ENCODE results near the gene DLG4.
"Not testable (repeated sequence)": the region's sequence is repeated elsewhere in the genome, so short reads cannot be mapped to it uniquely, and the experiment has no call there.

DLG4 gene

GRCh38 chr17:7211491-7212273 lies 8.0 kb downstream of the DLG4 start:
- no peak for DNase-seq

- DNase-seq, result no peak
Observed at GRCh38 chr17:7208754-7209460, 10.7 kb downstream of the DLG4 start.

GRCh38 chr17:7208027-7208571 lies 11.5 kb downstream of the DLG4 start:
- no peak for DNase-seq

GRCh38 chr17:7207120-7208001 lies 12.3 kb downstream of the DLG4 start:
- no peak for DNase-seq

GRCh38 chr17:7205561-7205960 lies 14.1 kb downstream of the DLG4 start:
- no peak for DNase-seq

- DNase-seq, result peak; percentile 43
Observed at GRCh38 chr17:7204828-7205461, 14.7 kb downstream of the DLG4 start.

GRCh38 chr17:7204336-7204735 lies 15.3 kb downstream of the DLG4 start:
- no peak for DNase-seq

- no peak for DNase-seq
Observed at GRCh38 chr17:7203391-7203790, 16.2 kb downstream of the DLG4 start.

- no peak for DNase-seq
Observed at GRCh38 chr17:7196651-7197401, 22.8 kb downstream of the DLG4 start.

- DNase-seq, result no peak
Observed at GRCh38 chr17:7195971-7196370, 23.7 kb downstream of the DLG4 start.

- no peak for DNase-seq
Observed at GRCh38 chr17:7192271-7192937, 27.2 kb downstream of the DLG4 start.

GRCh38 chr17:7191571-7192270 lies 27.9 kb downstream of the DLG4 start:
- DNase-seq, result no peak

- DNase-seq, result no peak
Observed at GRCh38 chr17:7191069-7191468, 28.6 kb downstream of the DLG4 start.

- no peak for DNase-seq
Observed at GRCh38 chr17:7190276-7190917, 29.2 kb downstream of the DLG4 start.

GRCh38 chr17:7186241-7186640 lies 33.4 kb downstream of the DLG4 start:
- no peak for DNase-seq

- no peak for DNase-seq
Observed at GRCh38 chr17:7184647-7185046, 35.0 kb downstream of the DLG4 start.

- DNase-seq, result no peak
Observed at GRCh38 chr17:7184091-7184488, 35.5 kb downstream of the DLG4 start.

GRCh38 chr17:7183433-7184090 lies 36.1 kb downstream of the DLG4 start:
- DNase-seq, result no peak

- not testable (repeated sequence) for DNase-seq
Observed at GRCh38 chr17:7182101-7182500, 37.5 kb downstream of the DLG4 start.
